HEK293 (cell line): Measurements from ENCODE around the gene DEAF1.

ENCODE experiments used
- GLIS1 ChIP-seq: fragments of 450-650 bp; formaldehyde crosslinking; IDR thresholded peaks from 2 replicates; pipeline ENCODE4 v1.5.1; 2016; ENCODE audit warnings: missing biosample characterization, missing genetic modification characterization
- GLIS2 ChIP-seq: fragments of 450-650 bp; formaldehyde crosslinking; IDR thresholded peaks from 2 replicates; pipeline ENCODE4 v1.5.1; 2016; ENCODE audit warnings: missing biosample characterization, missing genetic modification characterization
- MYNN ChIP-seq: fragments of 450-650 bp; formaldehyde crosslinking; IDR thresholded peaks from 2 replicates; pipeline ENCODE4 v1.5.1; 2016; ENCODE audit warnings: missing biosample characterization, missing genetic modification characterization, borderline replicate concordance
- MZF1 ChIP-seq: fragments of 450-650 bp; formaldehyde crosslinking; IDR thresholded peaks from 2 replicates; pipeline ENCODE4 v1.5.1; 2017; ENCODE audit warnings: missing biosample characterization, missing genetic modification characterization, borderline replicate concordance
- PRDM10 ChIP-seq: fragments of 450-650 bp; formaldehyde crosslinking; IDR thresholded peaks from 2 replicates; pipeline ENCODE4 v1.5.1; 2016; ENCODE audit warnings: missing biosample characterization, missing genetic modification characterization
- ZBTB10 ChIP-seq: fragments of 450-650 bp; formaldehyde crosslinking; IDR thresholded peaks from 2 replicates; pipeline ENCODE4 v1.5.1; 2016; ENCODE audit warnings: missing biosample characterization, missing genetic modification characterization
- ZBTB20 ChIP-seq: fragments of 450-650 bp; formaldehyde crosslinking; IDR thresholded peaks from 2 replicates; pipeline ENCODE4 v1.5.1; 2016; ENCODE audit warnings: missing biosample characterization, missing genetic modification characterization
- ZNF133 ChIP-seq: fragments of 450-650 bp; formaldehyde crosslinking; IDR thresholded peaks from 2 replicates; pipeline ENCODE4 v1.5.1; 2016; ENCODE audit warnings: missing biosample characterization, missing genetic modification characterization
- ZNF391 ChIP-seq: fragments of 450-650 bp; formaldehyde crosslinking; IDR thresholded peaks from 2 replicates; pipeline ENCODE4 v1.5.1; 2016; ENCODE audit warnings: low read depth, missing biosample characterization, missing genetic modification characterization, borderline replicate concordance
- ZNF423 ChIP-seq: fragments of 450-650 bp; formaldehyde crosslinking; IDR thresholded peaks from 2 replicates; pipeline ENCODE4 v1.5.1; 2016; ENCODE audit warnings: missing biosample characterization, missing genetic modification characterization
- ZNF544 ChIP-seq: fragments of 450-650 bp; formaldehyde crosslinking; IDR thresholded peaks from 2 replicates; pipeline ENCODE4 v1.5.0; 2017; ENCODE audit warnings: missing biosample characterization, missing genetic modification characterization
- ZNF548 ChIP-seq: fragments of 450-650 bp; formaldehyde crosslinking; IDR thresholded peaks from 2 replicates; pipeline ENCODE4 v1.5.1; 2016; ENCODE audit warnings: missing biosample characterization, missing genetic modification characterization
- ZNF660 ChIP-seq: fragments of 450-650 bp; IDR thresholded peaks from 2 replicates; pipeline ENCODE4 v1.5.1; 2018; ENCODE audit warnings: missing biosample characterization, mild to moderate bottlenecking, missing genetic modification characterization
- ZNF707 ChIP-seq: fragments of 450-650 bp; formaldehyde crosslinking; IDR thresholded peaks from 2 replicates; pipeline ENCODE4 v1.5.1; 2016; ENCODE audit warnings: missing biosample characterization, missing genetic modification characterization
- ZNF785 ChIP-seq: fragments of 450-650 bp; formaldehyde crosslinking; IDR thresholded peaks from 2 replicates; pipeline ENCODE4 v1.5.1; 2016; ENCODE audit warnings: missing biosample characterization, missing genetic modification characterization
- ZNF830 ChIP-seq: fragments of 450-650 bp; IDR thresholded peaks from 2 replicates; pipeline ENCODE4 v1.5.0; 2018; ENCODE audit warnings: missing biosample characterization, missing genetic modification characterization, low read depth, mild to moderate bottlenecking, moderate library complexity
- ZNF843 ChIP-seq: fragments of 450-650 bp; formaldehyde crosslinking; IDR thresholded peaks from 2 replicates; pipeline ENCODE4 v1.5.1; 2016; ENCODE audit warnings: missing biosample characterization, missing genetic modification characterization
- TF ChIP-seq, protein P1 (sequence below): fragments of 450-650 bp; formaldehyde crosslinking; IDR thresholded peaks from 2 replicates; pipeline ENCODE4 v1.5.1; 2016; ENCODE audit warnings: missing biosample characterization, missing genetic modification characterization
- TF ChIP-seq, protein P2 (sequence below): fragments of 450-650 bp; formaldehyde crosslinking; conservative IDR thresholded peaks from 2 replicates; pipeline ENCODE4 v1.5.1; 2016; ENCODE audit warnings: low read depth, missing biosample characterization, missing genetic modification characterization
- TF ChIP-seq, protein P3 (sequence below): fragments of 450-650 bp; formaldehyde crosslinking; IDR thresholded peaks from 2 replicates; pipeline ENCODE4 v1.5.1; 2017; ENCODE audit warnings: missing biosample characterization, missing genetic modification characterization
- TF ChIP-seq, protein P4 (sequence below): fragments of 450-650 bp; formaldehyde crosslinking; IDR thresholded peaks from 2 replicates; pipeline ENCODE4 v1.5.1; 2016; ENCODE audit warnings: missing biosample characterization, missing genetic modification characterization

Gene DEAF1

GRCh38 chr11:727859-728748 lies 33.1 kb upstream of the DEAF1 start (continued):
- TF ChIP-seq MZF1 (no peak), ZNF544 (tag by site-specific recombination) (no peak), ZNF133 (tag by site-specific recombination) (no peak), ZBTB20 (tag by site-specific recombination) (no peak), ZNF548 (tag by site-specific recombination) (no peak), GLIS1 (tag by site-specific recombination) (peak; percentile 64), MYNN (no peak), PRDM10 (tag by site-specific recombination) (0 out of 2 replicates have a peak, but pooled peaks have one; percentile 17), ZNF423 (tag by site-specific recombination) (peak; percentile 43; the same call in 1 of the 2 replicates), ZNF843 (tag by site-specific recombination) (no peak), ZBTB10 (peak; percentile 59), ZNF785 (no peak), ZNF391 (tag by site-specific recombination) (no peak), ZNF830 (tag by site-specific recombination) (no peak), ZNF660 (tag by site-specific recombination) (no peak), ZNF707 (tag by site-specific recombination) (no peak), GLIS2 (peak; percentile 82)
- TF ChIP-seq, protein P1, sequence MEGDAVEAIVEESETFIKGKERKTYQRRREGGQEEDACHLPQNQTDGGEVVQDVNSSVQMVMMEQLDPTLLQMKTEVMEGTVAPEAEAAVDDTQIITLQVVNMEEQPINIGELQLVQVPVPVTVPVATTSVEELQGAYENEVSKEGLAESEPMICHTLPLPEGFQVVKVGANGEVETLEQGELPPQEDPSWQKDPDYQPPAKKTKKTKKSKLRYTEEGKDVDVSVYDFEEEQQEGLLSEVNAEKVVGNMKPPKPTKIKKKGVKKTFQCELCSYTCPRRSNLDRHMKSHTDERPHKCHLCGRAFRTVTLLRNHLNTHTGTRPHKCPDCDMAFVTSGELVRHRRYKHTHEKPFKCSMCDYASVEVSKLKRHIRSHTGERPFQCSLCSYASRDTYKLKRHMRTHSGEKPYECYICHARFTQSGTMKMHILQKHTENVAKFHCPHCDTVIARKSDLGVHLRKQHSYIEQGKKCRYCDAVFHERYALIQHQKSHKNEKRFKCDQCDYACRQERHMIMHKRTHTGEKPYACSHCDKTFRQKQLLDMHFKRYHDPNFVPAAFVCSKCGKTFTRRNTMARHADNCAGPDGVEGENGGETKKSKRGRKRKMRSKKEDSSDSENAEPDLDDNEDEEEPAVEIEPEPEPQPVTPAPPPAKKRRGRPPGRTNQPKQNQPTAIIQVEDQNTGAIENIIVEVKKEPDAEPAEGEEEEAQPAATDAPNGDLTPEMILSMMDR (tag by site-specific recombination): peak; percentile 97
- TF ChIP-seq, protein P2, sequence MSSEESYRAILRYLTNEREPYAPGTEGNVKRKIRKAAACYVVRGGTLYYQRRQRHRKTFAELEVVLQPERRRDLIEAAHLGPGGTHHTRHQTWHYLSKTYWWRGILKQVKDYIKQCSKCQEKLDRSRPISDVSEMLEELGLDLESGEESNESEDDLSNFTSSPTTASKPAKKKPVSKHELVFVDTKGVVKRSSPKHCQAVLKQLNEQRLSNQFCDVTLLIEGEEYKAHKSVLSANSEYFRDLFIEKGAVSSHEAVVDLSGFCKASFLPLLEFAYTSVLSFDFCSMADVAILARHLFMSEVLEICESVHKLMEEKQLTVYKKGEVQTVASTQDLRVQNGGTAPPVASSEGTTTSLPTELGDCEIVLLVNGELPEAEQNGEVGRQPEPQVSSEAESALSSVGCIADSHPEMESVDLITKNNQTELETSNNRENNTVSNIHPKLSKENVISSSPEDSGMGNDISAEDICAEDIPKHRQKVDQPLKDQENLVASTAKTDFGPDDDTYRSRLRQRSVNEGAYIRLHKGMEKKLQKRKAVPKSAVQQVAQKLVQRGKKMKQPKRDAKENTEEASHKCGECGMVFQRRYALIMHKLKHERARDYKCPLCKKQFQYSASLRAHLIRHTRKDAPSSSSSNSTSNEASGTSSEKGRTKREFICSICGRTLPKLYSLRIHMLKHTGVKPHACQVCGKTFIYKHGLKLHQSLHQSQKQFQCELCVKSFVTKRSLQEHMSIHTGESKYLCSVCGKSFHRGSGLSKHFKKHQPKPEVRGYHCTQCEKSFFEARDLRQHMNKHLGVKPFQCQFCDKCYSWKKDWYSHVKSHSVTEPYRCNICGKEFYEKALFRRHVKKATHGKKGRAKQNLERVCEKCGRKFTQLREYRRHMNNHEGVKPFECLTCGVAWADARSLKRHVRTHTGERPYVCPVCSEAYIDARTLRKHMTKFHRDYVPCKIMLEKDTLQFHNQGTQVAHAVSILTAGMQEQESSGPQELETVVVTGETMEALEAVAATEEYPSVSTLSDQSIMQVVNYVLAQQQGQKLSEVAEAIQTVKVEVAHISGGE (tag by site-specific recombination): no peak
- TF ChIP-seq, protein P3, sequence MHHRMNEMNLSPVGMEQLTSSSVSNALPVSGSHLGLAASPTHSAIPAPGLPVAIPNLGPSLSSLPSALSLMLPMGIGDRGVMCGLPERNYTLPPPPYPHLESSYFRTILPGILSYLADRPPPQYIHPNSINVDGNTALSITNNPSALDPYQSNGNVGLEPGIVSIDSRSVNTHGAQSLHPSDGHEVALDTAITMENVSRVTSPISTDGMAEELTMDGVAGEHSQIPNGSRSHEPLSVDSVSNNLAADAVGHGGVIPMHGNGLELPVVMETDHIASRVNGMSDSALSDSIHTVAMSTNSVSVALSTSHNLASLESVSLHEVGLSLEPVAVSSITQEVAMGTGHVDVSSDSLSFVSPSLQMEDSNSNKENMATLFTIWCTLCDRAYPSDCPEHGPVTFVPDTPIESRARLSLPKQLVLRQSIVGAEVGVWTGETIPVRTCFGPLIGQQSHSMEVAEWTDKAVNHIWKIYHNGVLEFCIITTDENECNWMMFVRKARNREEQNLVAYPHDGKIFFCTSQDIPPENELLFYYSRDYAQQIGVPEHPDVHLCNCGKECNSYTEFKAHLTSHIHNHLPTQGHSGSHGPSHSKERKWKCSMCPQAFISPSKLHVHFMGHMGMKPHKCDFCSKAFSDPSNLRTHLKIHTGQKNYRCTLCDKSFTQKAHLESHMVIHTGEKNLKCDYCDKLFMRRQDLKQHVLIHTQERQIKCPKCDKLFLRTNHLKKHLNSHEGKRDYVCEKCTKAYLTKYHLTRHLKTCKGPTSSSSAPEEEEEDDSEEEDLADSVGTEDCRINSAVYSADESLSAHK (tag by site-specific recombination): no peak
- TF ChIP-seq, protein P4, sequence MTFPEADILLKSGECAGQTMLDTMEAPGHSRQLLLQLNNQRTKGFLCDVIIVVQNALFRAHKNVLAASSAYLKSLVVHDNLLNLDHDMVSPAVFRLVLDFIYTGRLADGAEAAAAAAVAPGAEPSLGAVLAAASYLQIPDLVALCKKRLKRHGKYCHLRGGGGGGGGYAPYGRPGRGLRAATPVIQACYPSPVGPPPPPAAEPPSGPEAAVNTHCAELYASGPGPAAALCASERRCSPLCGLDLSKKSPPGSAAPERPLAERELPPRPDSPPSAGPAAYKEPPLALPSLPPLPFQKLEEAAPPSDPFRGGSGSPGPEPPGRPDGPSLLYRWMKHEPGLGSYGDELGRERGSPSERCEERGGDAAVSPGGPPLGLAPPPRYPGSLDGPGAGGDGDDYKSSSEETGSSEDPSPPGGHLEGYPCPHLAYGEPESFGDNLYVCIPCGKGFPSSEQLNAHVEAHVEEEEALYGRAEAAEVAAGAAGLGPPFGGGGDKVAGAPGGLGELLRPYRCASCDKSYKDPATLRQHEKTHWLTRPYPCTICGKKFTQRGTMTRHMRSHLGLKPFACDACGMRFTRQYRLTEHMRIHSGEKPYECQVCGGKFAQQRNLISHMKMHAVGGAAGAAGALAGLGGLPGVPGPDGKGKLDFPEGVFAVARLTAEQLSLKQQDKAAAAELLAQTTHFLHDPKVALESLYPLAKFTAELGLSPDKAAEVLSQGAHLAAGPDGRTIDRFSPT (tag by site-specific recombination): peak; percentile 88; the same call in 1 of the 2 replicates
